NCI-H526 treated with DMSO at 0.1 percent for 48 hours (cell line): Measurements from ENCODE around the gene THBS4.

Source experiments
- DNase-seq: peaks from one replicate; lab custom pipeline; 2025; lab: John Stamatoyannopoulos, UW

Gene THBS4

GRCh38 chr5:80116465-80116864, 81.3 kb downstream of the THBS4 start:
- no peak for DNase-seq

GRCh38 chr5:80117446-80117845, 82.3 kb downstream of the THBS4 start:
- no peak for DNase-seq

GRCh38 chr5:80119372-80119771, 84.2 kb downstream of the THBS4 start:
- DNase-seq: no peak

- DNase-seq: no peak
These were observed 87.4 kb downstream of the THBS4 start for GRCh38 chr5:80122579-80122978.

GRCh38 chr5:80124121-80124918, 89.2 kb downstream of the THBS4 start:
- no peak for DNase-seq

- DNase-seq: no peak
These were observed 90.1 kb downstream of the THBS4 start for GRCh38 chr5:80125022-80125961.

GRCh38 chr5:80125962-80126480, 90.9 kb downstream of the THBS4 start:
- DNase-seq: no peak

GRCh38 chr5:80127116-80127552, 92.0 kb downstream of the THBS4 start:
- no peak for DNase-seq

- DNase-seq: no peak
These were observed 93.0 kb downstream of the THBS4 start for GRCh38 chr5:80128141-80128540.

GRCh38 chr5:80129146-80129545, 94.0 kb downstream of the THBS4 start:
- DNase-seq: no peak
